Measurements from ENCODE around the gene GMDS. TPM values are rescaled to one million over a fixed set of nuclear protein-coding genes. Genes with fewer than 3 reads are reported as not detected.

The GMDS gene
- total and polyA plus RNA-seq, 4 donors = 7.3 to 28.3 (median 16.1) TPM

- no peaks in the 10 kb centered on the region for H3K9me3 ChIP-seq (ENCODE audit: control insufficient read depth in 4 of 4, insufficient read depth in 3 of 4, low read length in 3 of 4)
- H3K27me3 ChIP-seq (ENCODE audit: control insufficient read depth in 3 of 3, insufficient read depth in 3 of 3, low read length in 2 of 3) = peaks cover 0 to 48% (median 42%) of the 10 kb centered on the region in 3 donors
- WGBS, 2 donors = 83 to 90% methylated on average over 4 of the region's 4 CpGs
- H3K27ac ChIP-seq (ENCODE audit: low read depth in 1 of 2, low read length in 1 of 2) = no peak overlapping the region
- ATAC-seq (ENCODE audit: insufficient read depth, low FRiP score) = no peak
- no peak for DNase-seq
- H3K36me3 ChIP-seq (ENCODE audit: control insufficient read depth in 4 of 4, insufficient read depth in 4 of 4, low read length in 4 of 4) = no peaks in the 10 kb centered on the region
- no peak overlapping the region for H3K9ac ChIP-seq (ENCODE audit: insufficient read depth in 1 of 2, low read length in 2 of 2)
- no peak for TF ChIP-seq CTCF (IDR thresholded peaks at IDR 0.05; ENCODE audit: control extremely low read depth, extremely low read depth)
- H3K4me3 ChIP-seq = no peak overlapping the region
- H3K4me1 ChIP-seq (ENCODE audit: control insufficient read depth in 5 of 5, insufficient read depth in 5 of 5, low read length in 5 of 5) = peaks cover 0 to 11% (median 4%) of the 10 kb centered on the region in 5 donors
These were observed 614.2 kb downstream of the GMDS start for GRCh38 chr6:1631251-1631650.

GRCh38 chr6:1630771-1631217, 614.6 kb downstream of the GMDS start:
- no peak for DNase-seq
- Histone ChIP-seq H3K9me3 (ENCODE audit: control insufficient read depth in 4 of 4, insufficient read depth in 3 of 4, low read length in 3 of 4) (no peaks in the 10 kb centered on the region), H3K4me3 (no peak overlapping the region), H3K27ac (ENCODE audit: low read depth in 1 of 2, low read length in 1 of 2) (no peak overlapping the region), H3K9ac (ENCODE audit: insufficient read depth in 1 of 2, low read length in 2 of 2) (no peak overlapping the region), H3K36me3 (ENCODE audit: control insufficient read depth in 4 of 4, insufficient read depth in 4 of 4, low read length in 4 of 4) (no peaks in the 10 kb centered on the region), H3K4me1 (ENCODE audit: control insufficient read depth in 5 of 5, insufficient read depth in 5 of 5, low read length in 5 of 5) (peaks cover 0 to 11% (median 4%) of the 10 kb centered on the region in 5 donors), H3K27me3 (ENCODE audit: control insufficient read depth in 3 of 3, insufficient read depth in 3 of 3, low read length in 2 of 3) (peaks cover 0 to 52% (median 47%) of the 10 kb centered on the region in 3 donors)
- no peak for TF ChIP-seq CTCF (IDR thresholded peaks at IDR 0.05; ENCODE audit: control extremely low read depth, extremely low read depth)
- 91 to 93% methylated on average over 11 of the region's 11 CpGs for WGBS, 2 donors
- no peak for ATAC-seq (ENCODE audit: insufficient read depth, low FRiP score)

GRCh38 chr6:1630212-1630770, 615.1 kb downstream of the GMDS start:
- H3K27me3 ChIP-seq (ENCODE audit: control insufficient read depth in 3 of 3, insufficient read depth in 3 of 3, low read length in 2 of 3) = peaks cover 0 to 57% (median 52%) of the 10 kb centered on the region in 3 donors
- no peaks in the 10 kb centered on the region for H3K36me3 ChIP-seq (ENCODE audit: control insufficient read depth in 4 of 4, insufficient read depth in 4 of 4, low read length in 4 of 4)
- H3K4me1 ChIP-seq (ENCODE audit: control insufficient read depth in 5 of 5, insufficient read depth in 5 of 5, low read length in 5 of 5) = peaks cover 0 to 9% (median 6%) of the 10 kb centered on the region in 5 donors
- DNase-seq (no peak), ATAC-seq (ENCODE audit: insufficient read depth, low FRiP score) (no peak)
- 92 to 96% methylated on average over 10 of the region's 10 CpGs for WGBS, 2 donors
- no peaks in the 10 kb centered on the region for H3K9me3 ChIP-seq (ENCODE audit: control insufficient read depth in 4 of 4, insufficient read depth in 3 of 4, low read length in 3 of 4)
- no peak overlapping the region for H3K9ac ChIP-seq (ENCODE audit: insufficient read depth in 1 of 2, low read length in 2 of 2)
- H3K4me3 ChIP-seq = no peak overlapping the region
- no peak for TF ChIP-seq CTCF (IDR thresholded peaks at IDR 0.05; ENCODE audit: control extremely low read depth, extremely low read depth)
- no peak overlapping the region for H3K27ac ChIP-seq (ENCODE audit: low read depth in 1 of 2, low read length in 1 of 2)

GRCh38 chr6:1629316-1629715, 616.1 kb downstream of the GMDS start:
- DNase-seq (no peak), ATAC-seq (ENCODE audit: insufficient read depth, low FRiP score) (no peak)
- Histone ChIP-seq H3K27ac (ENCODE audit: low read depth in 1 of 2, low read length in 1 of 2) (no peak overlapping the region), H3K9ac (ENCODE audit: insufficient read depth in 1 of 2, low read length in 2 of 2) (no peak overlapping the region), H3K9me3 (ENCODE audit: control insufficient read depth in 4 of 4, insufficient read depth in 3 of 4, low read length in 3 of 4) (no peaks in the 10 kb centered on the region), H3K27me3 (ENCODE audit: control insufficient read depth in 3 of 3, insufficient read depth in 3 of 3, low read length in 2 of 3) (peaks cover 0 to 67% (median 61%) of the 10 kb centered on the region in 3 donors), H3K4me3 (no peak overlapping the region), H3K4me1 (ENCODE audit: control insufficient read depth in 5 of 5, insufficient read depth in 5 of 5, low read length in 5 of 5) (peaks cover 0 to 15% (median 7%) of the 10 kb centered on the region in 5 donors), H3K36me3 (ENCODE audit: control insufficient read depth in 4 of 4, insufficient read depth in 4 of 4, low read length in 4 of 4) (no peaks in the 10 kb centered on the region)
- no peak for TF ChIP-seq CTCF (IDR thresholded peaks at IDR 0.05; ENCODE audit: control extremely low read depth, extremely low read depth)
- 83 to 91% methylated on average over 14 of the region's 14 CpGs for WGBS, 2 donors

Measured in lung (tissue), 12 donors.